Astrocyte of the spinal cord (primary cell): ENCODE data around the gene FSD1L.

Experiments used
- DNase-seq: peaks from one replicate; pipeline ENCODE4 v3.0.0; 2011; ENCODE audit warnings: low read depth, low spot score
- H3K4me3 ChIP-seq: 2 replicates; pipeline ENCODE4 v1.5.1; 2011; ENCODE audit warnings: low read depth, mild to moderate bottlenecking, low read length, moderate library complexity
- in situ Hi-C: cut with HindIII; loops from 2 replicates; pipeline ENCODE4 v1.10.0; 2017; ENCODE audit warnings: low sequenced_read_pairs
- TF ChIP-seq, protein P1 (sequence below): IDR thresholded peaks from 2 replicates; pipeline ENCODE4 v1.5.1; 2012; ENCODE audit warnings: low read depth, mild to moderate bottlenecking, low read length, inconsistent platforms

The FSD1L gene

GRCh38 chr9:105413525-105413924 is 34.3 kb upstream of the FSD1L start:
- TF ChIP-seq, protein P1, sequence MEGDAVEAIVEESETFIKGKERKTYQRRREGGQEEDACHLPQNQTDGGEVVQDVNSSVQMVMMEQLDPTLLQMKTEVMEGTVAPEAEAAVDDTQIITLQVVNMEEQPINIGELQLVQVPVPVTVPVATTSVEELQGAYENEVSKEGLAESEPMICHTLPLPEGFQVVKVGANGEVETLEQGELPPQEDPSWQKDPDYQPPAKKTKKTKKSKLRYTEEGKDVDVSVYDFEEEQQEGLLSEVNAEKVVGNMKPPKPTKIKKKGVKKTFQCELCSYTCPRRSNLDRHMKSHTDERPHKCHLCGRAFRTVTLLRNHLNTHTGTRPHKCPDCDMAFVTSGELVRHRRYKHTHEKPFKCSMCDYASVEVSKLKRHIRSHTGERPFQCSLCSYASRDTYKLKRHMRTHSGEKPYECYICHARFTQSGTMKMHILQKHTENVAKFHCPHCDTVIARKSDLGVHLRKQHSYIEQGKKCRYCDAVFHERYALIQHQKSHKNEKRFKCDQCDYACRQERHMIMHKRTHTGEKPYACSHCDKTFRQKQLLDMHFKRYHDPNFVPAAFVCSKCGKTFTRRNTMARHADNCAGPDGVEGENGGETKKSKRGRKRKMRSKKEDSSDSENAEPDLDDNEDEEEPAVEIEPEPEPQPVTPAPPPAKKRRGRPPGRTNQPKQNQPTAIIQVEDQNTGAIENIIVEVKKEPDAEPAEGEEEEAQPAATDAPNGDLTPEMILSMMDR: peak; percentile 51
- in situ Hi-C loops: no loop called here
- peak; percentile 44 for DNase-seq
- no peak overlapping the region for H3K4me3 ChIP-seq

- TF ChIP-seq, protein P1: peak; percentile 65
Measured at GRCh38 chr9:105414947-105415661, 32.7 kb upstream of the FSD1L start.

GRCh38 chr9:105415662-105415980 is 32.2 kb upstream of the FSD1L start:
- TF ChIP-seq, protein P1: no peak
- DNase-seq: no peak
- no peak overlapping the region for H3K4me3 ChIP-seq
- in situ Hi-C loops: no loop called here

More at GRCh38 chr9:105414947-105415661, 32.7 kb upstream of the FSD1L start:
- H3K4me3 ChIP-seq: no peak overlapping the region
- peak; percentile 43 for DNase-seq
- in situ Hi-C loops: no loop called here

GRCh38 chr9:105416840-105417239 is 31.0 kb upstream of the FSD1L start:
- H3K4me3 ChIP-seq: no peak overlapping the region
- TF ChIP-seq, protein P1: no peak
- in situ Hi-C loops: no loop called here
- DNase-seq: no peak

DNA sequence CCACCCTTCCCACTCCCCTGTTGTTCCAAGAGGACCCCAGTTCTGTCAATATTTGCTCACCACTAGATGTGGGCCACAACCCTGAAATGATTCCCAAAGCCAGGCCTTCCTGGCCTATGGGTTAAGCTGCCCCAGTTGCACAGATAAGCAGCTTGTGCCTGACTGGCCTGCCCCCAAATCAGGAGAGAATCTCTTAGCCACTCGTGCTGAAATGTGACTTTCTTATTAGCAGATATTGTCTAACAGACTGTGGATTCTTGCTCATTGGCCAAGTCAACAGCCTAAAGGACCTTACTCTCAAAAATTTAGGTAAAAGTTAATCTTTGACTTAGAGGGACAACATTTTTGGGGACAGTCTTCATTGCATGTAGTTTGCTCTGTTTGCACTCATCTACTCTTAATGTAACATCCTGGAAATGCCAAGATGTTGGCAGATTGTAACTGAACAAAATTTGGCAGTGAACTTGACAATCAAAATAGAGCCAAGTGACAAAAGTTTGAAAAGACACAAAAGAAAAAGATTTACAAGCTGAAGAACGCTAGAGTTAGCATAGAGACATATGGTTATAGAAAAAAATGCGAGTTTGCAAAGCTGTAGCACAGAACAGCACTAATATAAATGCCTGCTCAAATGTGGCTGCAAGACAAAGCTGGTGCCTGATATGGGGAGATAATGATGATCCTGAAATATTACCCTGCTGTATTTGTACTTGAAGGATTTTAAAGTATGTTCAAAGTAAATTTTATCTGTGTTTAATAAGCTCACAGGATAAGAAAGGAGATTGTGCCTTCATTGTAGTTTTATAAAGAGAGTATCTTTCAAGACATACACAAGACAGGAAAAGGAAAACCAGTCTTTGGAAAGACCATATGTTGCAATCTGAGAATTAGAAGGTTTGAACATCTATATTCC is 29.0 kb upstream of the FSD1L start:
- TF ChIP-seq, protein P1: no peak
- H3K4me3 ChIP-seq: no peak overlapping the region
- in situ Hi-C loops: no loop called here
- DNase-seq: no peak

GRCh38 chr9:105419816-105420597 is 27.8 kb upstream of the FSD1L start:
- H3K4me3 ChIP-seq: no peak overlapping the region
- in situ Hi-C loops: no loop called here
- DNase-seq: no peak
- TF ChIP-seq, protein P1: no peak
